IPS-18a (cell line): ENCODE results near the gene EIF5.
A peak's percentile ranks its signal among the peaks of the same experiment; 100 is the strongest.

ENCODE experiments used
- H3K27ac ChIP-seq: one replicate; pipeline ENCODE4 v1.5.1; 2013; ENCODE audit warnings: low read length
- H3K27me3 ChIP-seq: one replicate; pipeline ENCODE4 v1.6.1; 2013; ENCODE audit warnings: mild to moderate bottlenecking, low read length; ENCODE audit not compliant: control insufficient read depth, insufficient read depth
- H3K36me3 ChIP-seq: one replicate; pipeline ENCODE4 v1.6.1; 2013; ENCODE audit warnings: low read depth, low read length; ENCODE audit not compliant: control insufficient read depth
- H3K4me1 ChIP-seq: one replicate; pipeline ENCODE4 v1.6.1; 2013; ENCODE audit warnings: low read depth, low read length; ENCODE audit not compliant: control insufficient read depth
- H3K4me3 ChIP-seq: one replicate; pipeline ENCODE4 v1.5.1; 2013; ENCODE audit warnings: low read length
- H3K9ac ChIP-seq: one replicate; pipeline ENCODE4 v1.6.1; 2013; ENCODE audit warnings: mild to moderate bottlenecking, low read length, moderate library complexity
- H3K9me3 ChIP-seq: one replicate; pipeline ENCODE4 v1.6.1; 2013; ENCODE audit warnings: low read depth, low read length; ENCODE audit not compliant: control insufficient read depth

EIF5 gene

GRCh38 chr14:103328941-103329340, 5.1 kb upstream of the EIF5 start:
- Histone ChIP-seq H3K27ac (no peak overlapping the region), H3K9ac (no peak overlapping the region), H3K36me3 (no peaks in the 10 kb centered on the region), H3K27me3 (no peaks in the 10 kb centered on the region), H3K4me3 (no peak overlapping the region), H3K9me3 (no peaks in the 10 kb centered on the region), H3K4me1 (peaks cover 10% of the 10 kb centered on the region)

- H3K27me3 ChIP-seq = no peaks in the 10 kb centered on the region
Observed at GRCh38 chr14:103329401-103330347, 4.4 kb upstream of the EIF5 start.

GRCh38 chr14:103330536-103330935, 3.5 kb upstream of the EIF5 start:
- H3K4me3 ChIP-seq = no peak overlapping the region

More at GRCh38 chr14:103329401-103330347, 4.4 kb upstream of the EIF5 start:
- no peak overlapping the region for H3K4me3 ChIP-seq
- no peaks in the 10 kb centered on the region for H3K36me3 ChIP-seq
- peaks cover 10% of the 10 kb centered on the region for H3K4me1 ChIP-seq
- no peak overlapping the region for H3K9ac ChIP-seq
- no peaks in the 10 kb centered on the region for H3K9me3 ChIP-seq
- no peak overlapping the region for H3K27ac ChIP-seq

GRCh38 chr14:103332143-103332919, 1.7 kb upstream of the EIF5 start:
- Histone ChIP-seq H3K9ac (peak overlapping the region; percentile 100), H3K9me3 (no peaks in the 10 kb centered on the region), H3K4me1 (peaks cover 10% of the 10 kb centered on the region), H3K27me3 (no peaks in the 10 kb centered on the region), H3K4me3 (peak overlapping the region; percentile 92), H3K27ac (no peak overlapping the region), H3K36me3 (peaks cover 22% of the 10 kb centered on the region)

More at GRCh38 chr14:103330536-103330935, 3.5 kb upstream of the EIF5 start:
- H3K9ac ChIP-seq = no peak overlapping the region
- no peak overlapping the region for H3K27ac ChIP-seq
- peaks cover 10% of the 10 kb centered on the region for H3K4me1 ChIP-seq
- no peaks in the 10 kb centered on the region for H3K9me3 ChIP-seq
- H3K36me3 ChIP-seq = peaks cover 4% of the 10 kb centered on the region
- H3K27me3 ChIP-seq = no peaks in the 10 kb centered on the region

GRCh38 chr14:103334644-103335622, 896 bp downstream of the EIF5 start:
- H3K27ac ChIP-seq = no peak overlapping the region
- peaks cover 48% of the 10 kb centered on the region for H3K36me3 ChIP-seq
- H3K9ac ChIP-seq = peak overlapping the region; percentile 100
- no peaks in the 10 kb centered on the region for H3K27me3 ChIP-seq
- H3K4me1 ChIP-seq = peaks cover 7% of the 10 kb centered on the region
- H3K4me3 ChIP-seq = peak overlapping the region; percentile 92
- no peaks in the 10 kb centered on the region for H3K9me3 ChIP-seq

- Histone ChIP-seq H3K9ac (no peak overlapping the region), H3K4me1 (peaks cover 6% of the 10 kb centered on the region), H3K4me3 (peak overlapping the region; percentile 92), H3K27ac (no peak overlapping the region), H3K27me3 (no peaks in the 10 kb centered on the region), H3K9me3 (no peaks in the 10 kb centered on the region), H3K36me3 (peaks cover 61% of the 10 kb centered on the region)
Observed at GRCh38 chr14:103336191-103336590, 2.2 kb downstream of the EIF5 start.

GRCh38 chr14:103337794-103338193, 3.8 kb downstream of the EIF5 start:
- H3K4me3 ChIP-seq = no peak overlapping the region
- no peaks in the 10 kb centered on the region for H3K9me3 ChIP-seq
- no peaks in the 10 kb centered on the region for H3K27me3 ChIP-seq
- H3K4me1 ChIP-seq = no peaks in the 10 kb centered on the region
- H3K9ac ChIP-seq = no peak overlapping the region
- H3K36me3 ChIP-seq = peaks cover 77% of the 10 kb centered on the region
- no peak overlapping the region for H3K27ac ChIP-seq

- Histone ChIP-seq H3K4me1 (no peaks in the 10 kb centered on the region), H3K4me3 (no peak overlapping the region), H3K36me3 (peaks cover 94% of the 10 kb centered on the region), H3K27ac (no peak overlapping the region), H3K27me3 (no peaks in the 10 kb centered on the region), H3K9ac (no peak overlapping the region), H3K9me3 (no peaks in the 10 kb centered on the region)
Observed at GRCh38 chr14:103339561-103339960, 5.5 kb downstream of the EIF5 start.

- no peak overlapping the region for H3K9ac ChIP-seq
- H3K27me3 ChIP-seq = no peaks in the 10 kb centered on the region
- H3K36me3 ChIP-seq = peaks cover 96% of the 10 kb centered on the region
- H3K9me3 ChIP-seq = no peaks in the 10 kb centered on the region
- H3K4me3 ChIP-seq = no peak overlapping the region
- no peak overlapping the region for H3K27ac ChIP-seq
- H3K4me1 ChIP-seq = no peaks in the 10 kb centered on the region
Observed at GRCh38 chr14:103340480-103341212, 6.6 kb downstream of the EIF5 start.

- H3K36me3 ChIP-seq = peaks cover 88% of the 10 kb centered on the region
- H3K4me1 ChIP-seq = no peaks in the 10 kb centered on the region
- H3K27me3 ChIP-seq = no peaks in the 10 kb centered on the region
- H3K27ac ChIP-seq = no peak overlapping the region
- H3K9ac ChIP-seq = no peak overlapping the region
- H3K9me3 ChIP-seq = no peaks in the 10 kb centered on the region
- H3K4me3 ChIP-seq = no peak overlapping the region
Observed at GRCh38 chr14:103341250-103342129, 7.5 kb downstream of the EIF5 start.
